ENCODE measurements around the gene PLB1.

Gene PLB1

DNA sequence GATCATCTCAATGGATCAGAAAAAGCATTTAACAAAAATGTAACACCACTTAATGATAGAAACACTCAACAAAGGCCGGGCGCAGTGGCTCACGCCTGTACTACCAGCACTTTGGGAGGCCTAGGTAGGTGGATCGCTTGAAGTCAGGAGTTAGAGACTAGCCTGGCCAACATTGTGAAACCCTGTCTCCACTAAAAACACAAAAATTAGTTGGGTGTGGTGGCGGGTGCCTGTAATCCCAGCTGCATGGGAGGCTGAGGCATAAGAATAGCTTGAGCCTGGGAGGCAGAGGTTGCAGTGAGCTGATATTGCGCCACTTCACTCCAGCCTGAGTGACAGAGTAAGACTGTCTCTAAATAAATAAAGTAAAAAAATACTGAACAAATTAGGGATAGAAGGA, 74.6 kb downstream of the PLB1 start:
- CTCF ChIA-PET = interaction anchor here (1.4 to 2.1 kb wide), 2 partner anchors 9 to 24 kb away, joined by 4 to 7 read pairs; no protein-coding TSS in a partner anchor
- DNase-seq (ENCODE audit: low read depth, low spot score) = no peak
- POLR2A ChIA-PET = no interaction called here
- no peak for TF ChIP-seq CTCF (IDR thresholded peaks at IDR 0.05; ENCODE audit: insufficient read depth, low read length, missing control alignments)
- H3K4me3 ChIP-seq (ENCODE audit: low read depth, low read length) = no peak overlapping the region

DNA sequence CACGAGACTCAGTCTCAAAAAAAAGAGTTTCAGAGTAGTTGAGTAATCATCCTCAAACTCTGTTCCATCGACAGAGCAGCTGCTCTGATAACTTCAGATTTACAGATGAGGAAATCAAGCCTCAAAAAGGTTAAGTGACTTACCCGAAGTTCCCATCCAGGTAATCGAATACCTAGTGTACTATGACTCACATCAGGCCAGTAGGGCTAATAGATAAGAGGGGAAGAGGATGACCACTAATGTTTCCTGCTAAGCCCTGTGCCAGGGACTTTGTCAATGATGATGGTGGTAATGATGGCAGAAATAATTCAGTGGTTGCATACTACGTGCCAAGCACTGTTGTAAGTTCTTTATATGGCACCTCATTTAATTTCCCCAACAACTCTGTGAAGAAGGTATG, 80.9 kb downstream of the PLB1 start:
- H3K4me3 ChIP-seq (ENCODE audit: low read depth, low read length) = no peak overlapping the region
- no peak for DNase-seq (ENCODE audit: low read depth, low spot score)
- CTCF ChIA-PET = interaction anchor here (1.1 to 11.1 kb wide), 3 partner anchors 9 to 18 kb away, joined by 9 to 152 read pairs (median 54); no protein-coding TSS in a partner anchor
- POLR2A ChIA-PET = no interaction called here
- no peak for TF ChIP-seq CTCF (IDR thresholded peaks at IDR 0.05; ENCODE audit: insufficient read depth, low read length, missing control alignments)

GRCh38 chr2:28577791-28578680, 82.2 kb downstream of the PLB1 start:
- ChIA-PET CTCF (interaction anchor here (1.2 to 11.1 kb wide), 3 partner anchors 10 to 174 kb away, joined by 3 to 152 read pairs (median 54); partner anchors contain the start of gene PPP1CB), POLR2A (no interaction called here)
- DNase-seq (ENCODE audit: low read depth, low spot score) = no peak
- H3K4me3 ChIP-seq (ENCODE audit: low read depth, low read length) = no peak overlapping the region
- TF ChIP-seq CTCF (IDR thresholded peaks at IDR 0.05; ENCODE audit: insufficient read depth, low read length, missing control alignments) = no peak

- CTCF ChIA-PET = interaction anchor here (1.2 to 11.1 kb wide), 3 partner anchors 11 to 173 kb away, joined by 3 to 152 read pairs (median 54); partner anchors contain the start of gene PPP1CB
- DNase-seq (ENCODE audit: low read depth, low spot score) = no peak
- POLR2A ChIA-PET = no interaction called here
- no peak overlapping the region for H3K4me3 ChIP-seq (ENCODE audit: low read depth, low read length)
- TF ChIP-seq CTCF (IDR thresholded peaks at IDR 0.05; ENCODE audit: insufficient read depth, low read length, missing control alignments) = no peak
Measured at GRCh38 chr2:28578774-28579173, 82.9 kb downstream of the PLB1 start.

GRCh38 chr2:28579606-28580005, 83.7 kb downstream of the PLB1 start:
- POLR2A ChIA-PET = no interaction called here
- TF ChIP-seq CTCF (IDR thresholded peaks at IDR 0.05; ENCODE audit: insufficient read depth, low read length, missing control alignments) = no peak
- no peak for DNase-seq (ENCODE audit: low read depth, low spot score)
- H3K4me3 ChIP-seq (ENCODE audit: low read depth, low read length) = no peak overlapping the region
- CTCF ChIA-PET = interaction anchor here (0.6 to 11.1 kb wide), 5 partner anchors 8 to 225 kb away, joined by 3 to 152 read pairs (median 4); partner anchors contain the start of gene PPP1CB

DNA sequence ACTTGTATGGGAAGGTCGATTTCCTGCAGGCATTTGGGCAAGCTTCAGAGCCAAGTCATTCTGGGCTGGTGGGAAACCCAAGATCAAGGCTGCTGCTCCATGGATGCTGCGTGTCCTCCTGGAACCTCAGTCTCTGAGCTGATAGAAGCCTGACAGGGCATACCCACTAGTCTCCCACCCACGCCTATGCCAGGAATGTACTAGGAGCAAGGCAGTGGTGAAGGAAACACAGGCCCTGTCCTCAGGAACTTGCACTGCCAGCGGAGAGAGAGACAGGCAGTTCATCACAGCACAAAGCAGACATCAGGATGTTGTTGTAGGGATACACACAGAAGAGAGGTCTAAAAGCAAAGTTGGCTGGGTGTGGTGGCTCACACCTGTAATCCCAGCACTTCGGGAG, 84.2 kb downstream of the PLB1 start:
- TF ChIP-seq CTCF (IDR thresholded peaks at IDR 0.05; ENCODE audit: insufficient read depth, low read length, missing control alignments) = no peak
- H3K4me3 ChIP-seq (ENCODE audit: low read depth, low read length) = no peak overlapping the region
- no peak for DNase-seq (ENCODE audit: low read depth, low spot score)
- POLR2A ChIA-PET = no interaction called here
- CTCF ChIA-PET = interaction anchor here (0.6 to 11.1 kb wide), 4 partner anchors 9 to 225 kb away, joined by 3 to 152 read pairs (median 29); no protein-coding TSS in a partner anchor

All from AG04449 (cell line).